ENCODE data around the gene SLC35F1.

Gene SLC35F1

DNA sequence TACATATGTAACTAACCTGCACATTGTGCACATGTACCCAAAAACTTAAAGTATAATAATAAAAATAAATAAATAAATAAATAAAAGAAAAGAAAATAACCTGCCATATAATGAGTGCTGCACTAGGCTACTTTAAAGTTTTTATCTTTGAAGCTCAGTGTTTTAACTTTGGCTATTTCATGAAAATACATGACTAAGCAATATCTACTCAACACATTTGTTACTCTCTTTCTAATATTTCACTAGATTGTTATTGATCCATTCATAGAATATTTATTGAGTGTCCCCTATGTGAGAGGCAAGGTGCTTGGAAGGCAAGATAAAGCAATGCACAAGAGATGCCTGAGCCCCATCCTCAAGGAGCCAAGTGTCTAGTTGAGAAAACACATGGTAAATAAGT, 221.7 kb downstream of the SLC35F1 start:
- Histone ChIP-seq H3K4me3 (ENCODE audit: control insufficient read depth in 1 of 7, extremely low read depth in 1 of 7, insufficient read depth in 4 of 7, low read depth in 2 of 7, low read length in 6 of 7) (no peak overlapping the region), H3K9me3 (ENCODE audit: control extremely low read depth in 1 of 5, control insufficient read depth in 4 of 5, insufficient read depth in 2 of 5, low read depth in 1 of 5, low read length in 4 of 5) (no peaks in the 10 kb centered on the region), H3K27ac (ENCODE audit: insufficient read depth in 1 of 2, low read depth in 1 of 2, low read length in 2 of 2, poor library complexity in 1 of 2, severe bottlenecking in 2 of 2) (no peak overlapping the region), H3K36me3 (ENCODE audit: control insufficient read depth in 4 of 4, insufficient read depth in 4 of 4, low read length in 3 of 4) (no peaks in the 10 kb centered on the region), H3K27me3 (replicated peaks in 2 of 5; ENCODE audit: control insufficient read depth in 4 of 5, insufficient read depth in 5 of 5, low read length in 4 of 5) (peaks cover 0 to 1% (median 0%) of the 10 kb centered on the region in 5 experiments), H3K4me1 (ENCODE audit: control extremely low read depth in 1 of 4, control insufficient read depth in 4 of 4, insufficient read depth in 4 of 4, low read length in 3 of 4) (no peaks in the 10 kb centered on the region)
- DNase-seq = no peak
- POLR2A ChIA-PET = no interaction called here
- CTCF ChIA-PET = no interaction called here

DNA sequence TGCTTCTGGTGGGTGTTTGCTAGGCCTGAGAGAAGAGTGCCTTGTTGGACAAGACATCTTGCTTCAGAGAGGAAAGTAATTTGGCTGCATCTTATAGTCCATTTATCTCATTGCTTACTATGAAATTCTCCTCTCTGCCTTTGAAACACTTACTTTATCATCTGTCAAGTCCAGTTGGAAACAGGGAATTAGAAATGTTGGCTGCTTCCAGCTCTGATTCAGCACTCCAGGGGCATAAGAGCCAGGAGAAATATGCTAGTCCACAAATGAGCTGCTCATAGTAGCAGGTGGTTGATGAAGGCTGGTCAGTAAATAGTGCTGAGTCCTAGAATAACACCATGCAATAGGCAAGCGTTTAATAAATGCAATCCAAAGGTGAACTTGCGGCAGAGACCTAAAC, 227.1 kb downstream of the SLC35F1 start:
- Histone ChIP-seq H3K4me1 (ENCODE audit: control extremely low read depth in 1 of 4, control insufficient read depth in 4 of 4, insufficient read depth in 4 of 4, low read length in 3 of 4) (no peaks in the 10 kb centered on the region), H3K36me3 (ENCODE audit: control insufficient read depth in 4 of 4, insufficient read depth in 4 of 4, low read length in 3 of 4) (no peaks in the 10 kb centered on the region), H3K9me3 (ENCODE audit: control extremely low read depth in 1 of 5, control insufficient read depth in 4 of 5, insufficient read depth in 2 of 5, low read depth in 1 of 5, low read length in 4 of 5) (no peaks in the 10 kb centered on the region), H3K4me3 (ENCODE audit: control insufficient read depth in 1 of 7, extremely low read depth in 1 of 7, insufficient read depth in 4 of 7, low read depth in 2 of 7, low read length in 6 of 7) (no peak overlapping the region), H3K27me3 (replicated peaks in 2 of 5; ENCODE audit: control insufficient read depth in 4 of 5, insufficient read depth in 5 of 5, low read length in 4 of 5) (peaks cover 0 to 1% (median 0%) of the 10 kb centered on the region in 5 experiments), H3K27ac (ENCODE audit: insufficient read depth in 1 of 2, low read depth in 1 of 2, low read length in 2 of 2, poor library complexity in 1 of 2, severe bottlenecking in 2 of 2) (no peak overlapping the region)
- no peak for DNase-seq
- 93% methylated on average over 2 of the region's 2 CpGs for WGBS (ENCODE audit: insufficient coverage)
- CTCF ChIA-PET = no interaction called here
- POLR2A ChIA-PET = no interaction called here

DNA sequence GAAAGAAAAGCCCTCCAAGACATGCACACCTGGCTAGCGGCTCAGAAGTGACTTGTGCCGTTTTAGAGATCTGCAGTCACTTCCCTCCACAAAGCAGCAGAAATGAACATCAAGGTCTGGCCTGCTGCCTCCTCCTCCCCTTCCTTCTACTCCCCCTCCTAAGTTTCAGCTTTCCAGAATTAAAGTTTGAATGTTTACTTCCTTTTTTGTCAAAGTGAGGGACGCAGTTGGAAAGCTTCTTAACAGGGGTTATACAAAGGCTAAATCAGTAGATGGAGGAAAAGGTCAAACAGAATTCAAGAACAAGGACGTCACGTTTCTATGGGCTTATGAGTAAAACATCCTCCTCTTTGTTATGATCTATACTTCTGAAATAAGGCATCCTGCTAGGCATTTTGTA, 227.7 kb downstream of the SLC35F1 start:
- Histone ChIP-seq H3K27me3 (replicated peaks in 2 of 5; ENCODE audit: control insufficient read depth in 4 of 5, insufficient read depth in 5 of 5, low read length in 4 of 5) (peaks cover 0 to 1% (median 0%) of the 10 kb centered on the region in 5 experiments), H3K4me1 (ENCODE audit: control extremely low read depth in 1 of 4, control insufficient read depth in 4 of 4, insufficient read depth in 4 of 4, low read length in 3 of 4) (no peaks in the 10 kb centered on the region), H3K36me3 (ENCODE audit: control insufficient read depth in 4 of 4, insufficient read depth in 4 of 4, low read length in 3 of 4) (no peaks in the 10 kb centered on the region), H3K9me3 (ENCODE audit: control extremely low read depth in 1 of 5, control insufficient read depth in 4 of 5, insufficient read depth in 2 of 5, low read depth in 1 of 5, low read length in 4 of 5) (no peaks in the 10 kb centered on the region), H3K27ac (ENCODE audit: insufficient read depth in 1 of 2, low read depth in 1 of 2, low read length in 2 of 2, poor library complexity in 1 of 2, severe bottlenecking in 2 of 2) (no peak overlapping the region), H3K4me3 (ENCODE audit: control insufficient read depth in 1 of 7, extremely low read depth in 1 of 7, insufficient read depth in 4 of 7, low read depth in 2 of 7, low read length in 6 of 7) (no peak overlapping the region)
- no peak for DNase-seq
- ChIA-PET POLR2A (no interaction called here), CTCF (no interaction called here)
- WGBS (ENCODE audit: insufficient coverage) = 64% methylated on average over 3 of the region's 5 CpGs

DNA sequence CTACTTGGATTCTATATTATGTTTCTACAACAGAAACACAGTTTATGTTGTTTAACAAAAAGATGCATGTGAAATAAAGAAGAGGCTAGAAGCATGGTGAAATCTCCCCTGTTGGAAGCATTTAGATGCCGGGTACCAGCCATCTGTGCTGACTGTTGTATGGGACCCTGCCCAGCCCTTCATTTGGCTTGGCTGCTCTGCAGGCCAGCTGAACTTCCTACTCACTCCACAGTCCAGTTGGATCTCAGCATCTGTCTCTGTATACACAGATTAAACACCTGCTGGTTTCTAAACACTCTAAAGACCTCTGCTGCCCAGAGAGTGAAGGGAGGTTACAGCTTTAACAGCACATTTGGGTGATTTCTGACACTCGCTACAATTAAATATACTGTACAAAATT, 228.3 kb downstream of the SLC35F1 start:
- H3K9me3 ChIP-seq (ENCODE audit: control extremely low read depth in 1 of 5, control insufficient read depth in 4 of 5, insufficient read depth in 2 of 5, low read depth in 1 of 5, low read length in 4 of 5) = no peaks in the 10 kb centered on the region
- H3K36me3 ChIP-seq (ENCODE audit: control insufficient read depth in 4 of 4, insufficient read depth in 4 of 4, low read length in 3 of 4) = no peaks in the 10 kb centered on the region
- CTCF ChIA-PET = no interaction called here
- POLR2A ChIA-PET = no interaction called here
- H3K27ac ChIP-seq (ENCODE audit: insufficient read depth in 1 of 2, low read depth in 1 of 2, low read length in 2 of 2, poor library complexity in 1 of 2, severe bottlenecking in 2 of 2) = no peak overlapping the region
- 95% methylated on average over 2 of the region's 2 CpGs for WGBS (ENCODE audit: insufficient coverage)
- peaks cover 0 to 1% (median 0%) of the 10 kb centered on the region in 5 experiments for H3K27me3 ChIP-seq (replicated peaks in 2 of 5; ENCODE audit: control insufficient read depth in 4 of 5, insufficient read depth in 5 of 5, low read length in 4 of 5)
- DNase-seq = no peak
- H3K4me1 ChIP-seq (ENCODE audit: control extremely low read depth in 1 of 4, control insufficient read depth in 4 of 4, insufficient read depth in 4 of 4, low read length in 3 of 4) = no peaks in the 10 kb centered on the region
- no peak overlapping the region for H3K4me3 ChIP-seq (ENCODE audit: control insufficient read depth in 1 of 7, extremely low read depth in 1 of 7, insufficient read depth in 4 of 7, low read depth in 2 of 7, low read length in 6 of 7)

DNA sequence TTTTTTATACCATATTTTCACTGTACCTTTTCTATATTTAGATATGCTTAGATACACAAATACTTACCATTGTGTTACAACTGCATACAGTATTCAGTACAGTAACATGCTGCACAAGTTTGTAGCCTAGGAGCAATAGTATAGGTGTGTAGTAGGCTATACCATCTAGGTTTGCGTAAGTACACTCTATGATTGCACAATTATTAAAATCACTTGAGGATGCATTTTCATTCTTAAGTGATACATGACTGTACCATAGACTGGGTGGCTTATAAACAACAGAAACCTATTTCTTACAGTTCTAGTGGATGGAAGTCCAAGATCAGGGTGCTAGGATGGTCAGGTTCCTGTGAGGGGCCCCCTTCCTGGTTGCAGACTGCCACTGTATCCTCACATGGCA, 234.1 kb downstream of the SLC35F1 start:
- no peaks in the 10 kb centered on the region for H3K36me3 ChIP-seq (ENCODE audit: control insufficient read depth in 4 of 4, insufficient read depth in 4 of 4, low read length in 3 of 4)
- no CpG with 5 or more reads among the region's 1 CpG for WGBS (ENCODE audit: insufficient coverage)
- no peaks in the 10 kb centered on the region for H3K27me3 ChIP-seq (replicated peaks in 2 of 5; ENCODE audit: control insufficient read depth in 4 of 5, insufficient read depth in 5 of 5, low read length in 4 of 5)
- H3K4me3 ChIP-seq (ENCODE audit: control insufficient read depth in 1 of 7, extremely low read depth in 1 of 7, insufficient read depth in 4 of 7, low read depth in 2 of 7, low read length in 6 of 7) = no peak overlapping the region
- no peak overlapping the region for H3K27ac ChIP-seq (ENCODE audit: insufficient read depth in 1 of 2, low read depth in 1 of 2, low read length in 2 of 2, poor library complexity in 1 of 2, severe bottlenecking in 2 of 2)
- no peaks in the 10 kb centered on the region for H3K4me1 ChIP-seq (ENCODE audit: control extremely low read depth in 1 of 4, control insufficient read depth in 4 of 4, insufficient read depth in 4 of 4, low read length in 3 of 4)
- no peaks in the 10 kb centered on the region for H3K9me3 ChIP-seq (ENCODE audit: control extremely low read depth in 1 of 5, control insufficient read depth in 4 of 5, insufficient read depth in 2 of 5, low read depth in 1 of 5, low read length in 4 of 5)
- POLR2A ChIA-PET = no interaction called here
- DNase-seq = no peak
- CTCF ChIA-PET = no interaction called here

DNA sequence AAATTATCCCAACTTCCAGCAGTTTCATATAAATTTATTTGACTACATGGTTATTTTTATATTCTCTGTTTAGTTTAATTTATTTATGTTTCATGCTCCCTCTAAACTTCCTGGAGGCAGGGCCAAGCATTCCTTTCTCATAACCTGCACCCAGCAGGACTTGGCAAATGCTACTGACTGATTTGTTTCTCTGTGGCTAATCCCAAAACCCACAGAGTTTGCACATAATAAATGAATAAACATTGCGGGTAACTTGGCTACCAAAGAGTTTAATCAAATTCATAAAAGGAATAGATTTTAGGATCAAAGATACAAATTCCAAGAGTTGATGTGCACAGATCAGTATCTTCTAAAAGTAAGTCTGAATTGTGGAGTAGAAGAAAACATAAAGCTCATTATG, 239.5 kb downstream of the SLC35F1 start:
- H3K4me3 ChIP-seq (ENCODE audit: control insufficient read depth in 1 of 7, extremely low read depth in 1 of 7, insufficient read depth in 4 of 7, low read depth in 2 of 7, low read length in 6 of 7) = no peak overlapping the region
- no peaks in the 10 kb centered on the region for H3K36me3 ChIP-seq (ENCODE audit: control insufficient read depth in 4 of 4, insufficient read depth in 4 of 4, low read length in 3 of 4)
- H3K9me3 ChIP-seq (ENCODE audit: control extremely low read depth in 1 of 5, control insufficient read depth in 4 of 5, insufficient read depth in 2 of 5, low read depth in 1 of 5, low read length in 4 of 5) = no peaks in the 10 kb centered on the region
- H3K27ac ChIP-seq (ENCODE audit: insufficient read depth in 1 of 2, low read depth in 1 of 2, low read length in 2 of 2, poor library complexity in 1 of 2, severe bottlenecking in 2 of 2) = no peak overlapping the region
- no CpG with 5 or more reads among the region's 1 CpG for WGBS (ENCODE audit: insufficient coverage)
- POLR2A ChIA-PET = no interaction called here
- DNase-seq = no peak
- H3K4me1 ChIP-seq (ENCODE audit: control extremely low read depth in 1 of 4, control insufficient read depth in 4 of 4, insufficient read depth in 4 of 4, low read length in 3 of 4) = no peaks in the 10 kb centered on the region
- H3K27me3 ChIP-seq (replicated peaks in 2 of 5; ENCODE audit: control insufficient read depth in 4 of 5, insufficient read depth in 5 of 5, low read length in 4 of 5) = no peaks in the 10 kb centered on the region
- CTCF ChIA-PET = no interaction called here

DNA sequence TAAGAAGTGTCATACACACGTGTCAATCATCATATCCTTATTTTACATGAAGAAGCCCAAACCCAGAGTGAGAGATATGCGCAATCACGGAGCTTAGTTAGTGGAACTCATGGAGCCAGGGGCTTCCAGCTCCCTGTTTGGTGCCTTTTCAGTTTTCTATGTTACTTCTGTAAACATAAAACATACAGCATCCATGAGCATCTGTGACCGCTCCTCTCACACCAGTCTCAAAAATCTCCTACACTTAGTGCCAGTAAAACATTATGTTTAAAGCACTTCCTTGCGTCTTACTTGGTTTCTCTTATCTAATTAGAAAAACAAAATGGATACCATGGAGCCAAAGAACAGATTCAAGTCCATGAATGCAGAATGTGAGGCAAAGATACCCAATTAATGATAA, 240.4 kb downstream of the SLC35F1 start:
- no peak overlapping the region for H3K27ac ChIP-seq (ENCODE audit: insufficient read depth in 1 of 2, low read depth in 1 of 2, low read length in 2 of 2, poor library complexity in 1 of 2, severe bottlenecking in 2 of 2)
- no peaks in the 10 kb centered on the region for H3K4me1 ChIP-seq (ENCODE audit: control extremely low read depth in 1 of 4, control insufficient read depth in 4 of 4, insufficient read depth in 4 of 4, low read length in 3 of 4)
- DNase-seq = no peak
- no peak overlapping the region for H3K4me3 ChIP-seq (ENCODE audit: control insufficient read depth in 1 of 7, extremely low read depth in 1 of 7, insufficient read depth in 4 of 7, low read depth in 2 of 7, low read length in 6 of 7)
- H3K27me3 ChIP-seq (replicated peaks in 2 of 5; ENCODE audit: control insufficient read depth in 4 of 5, insufficient read depth in 5 of 5, low read length in 4 of 5) = no peaks in the 10 kb centered on the region
- H3K9me3 ChIP-seq (ENCODE audit: control extremely low read depth in 1 of 5, control insufficient read depth in 4 of 5, insufficient read depth in 2 of 5, low read depth in 1 of 5, low read length in 4 of 5) = no peaks in the 10 kb centered on the region
- ChIA-PET CTCF (no interaction called here), POLR2A (no interaction called here)
- WGBS (ENCODE audit: insufficient coverage) = 100% methylated on average over 4 of the region's 5 CpGs
- H3K36me3 ChIP-seq (ENCODE audit: control insufficient read depth in 4 of 4, insufficient read depth in 4 of 4, low read length in 3 of 4) = no peaks in the 10 kb centered on the region

GRCh38 chr6:118148561-118148960, 241.5 kb downstream of the SLC35F1 start:
- H3K27me3 ChIP-seq (replicated peaks in 2 of 5; ENCODE audit: control insufficient read depth in 4 of 5, insufficient read depth in 5 of 5, low read length in 4 of 5) = no peaks in the 10 kb centered on the region
- H3K36me3 ChIP-seq (ENCODE audit: control insufficient read depth in 4 of 4, insufficient read depth in 4 of 4, low read length in 3 of 4) = no peaks in the 10 kb centered on the region
- WGBS (ENCODE audit: insufficient coverage) = no CpG with 5 or more reads among the region's 2 CpGs
- ChIA-PET POLR2A (no interaction called here), CTCF (no interaction called here)
- no peak overlapping the region for H3K4me3 ChIP-seq (ENCODE audit: control insufficient read depth in 1 of 7, extremely low read depth in 1 of 7, insufficient read depth in 4 of 7, low read depth in 2 of 7, low read length in 6 of 7)
- DNase-seq = no peak
- no peaks in the 10 kb centered on the region for H3K9me3 ChIP-seq (ENCODE audit: control extremely low read depth in 1 of 5, control insufficient read depth in 4 of 5, insufficient read depth in 2 of 5, low read depth in 1 of 5, low read length in 4 of 5)
- no peaks in the 10 kb centered on the region for H3K4me1 ChIP-seq (ENCODE audit: control extremely low read depth in 1 of 4, control insufficient read depth in 4 of 4, insufficient read depth in 4 of 4, low read length in 3 of 4)
- H3K27ac ChIP-seq (ENCODE audit: insufficient read depth in 1 of 2, low read depth in 1 of 2, low read length in 2 of 2, poor library complexity in 1 of 2, severe bottlenecking in 2 of 2) = no peak overlapping the region

All from common myeloid progenitor, CD34-positive (primary cell).